ENCODE results near the gene PCGF1. TPM values are rescaled to one million over a fixed set of nuclear protein-coding genes. Genes with fewer than 3 reads are reported as not detected.

Gene PCGF1
- total and polyA plus RNA-seq, 2 of the 13 experiments (the other 11 are each of a cell fraction or from before 2014, with no cell fraction given) = 20.4 to 22.6 TPM

DNA sequence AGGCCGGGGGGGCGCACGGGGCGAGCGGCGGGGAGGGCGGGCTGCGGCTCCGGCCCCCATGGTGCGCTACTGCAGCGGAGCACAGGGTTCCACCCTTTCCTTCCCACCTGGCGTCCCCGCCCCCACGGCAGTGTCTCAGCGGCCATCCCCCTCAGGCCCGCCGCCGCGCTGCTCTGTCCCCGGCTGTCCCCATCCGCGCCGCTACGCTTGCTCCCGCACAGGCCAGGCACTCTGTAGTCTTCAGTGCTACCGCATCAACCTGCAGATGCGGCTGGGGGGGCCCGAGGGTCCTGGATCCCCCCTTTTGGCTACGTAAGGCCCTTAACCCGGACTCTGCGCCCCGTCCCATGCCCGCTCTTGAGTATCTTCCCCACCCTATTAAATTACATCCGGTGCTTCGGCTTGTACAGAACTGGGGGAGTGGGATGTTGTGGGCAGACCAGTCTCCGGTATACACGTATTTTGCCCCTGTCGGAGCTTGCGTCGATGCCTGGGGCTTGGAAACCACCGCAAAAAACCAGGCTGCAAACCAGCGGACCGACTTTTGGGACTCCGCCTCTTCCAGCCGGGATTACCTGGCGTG is 49.9 kb downstream of the PCGF1 start (continued):
- TF ChIP-seq, protein P1, sequence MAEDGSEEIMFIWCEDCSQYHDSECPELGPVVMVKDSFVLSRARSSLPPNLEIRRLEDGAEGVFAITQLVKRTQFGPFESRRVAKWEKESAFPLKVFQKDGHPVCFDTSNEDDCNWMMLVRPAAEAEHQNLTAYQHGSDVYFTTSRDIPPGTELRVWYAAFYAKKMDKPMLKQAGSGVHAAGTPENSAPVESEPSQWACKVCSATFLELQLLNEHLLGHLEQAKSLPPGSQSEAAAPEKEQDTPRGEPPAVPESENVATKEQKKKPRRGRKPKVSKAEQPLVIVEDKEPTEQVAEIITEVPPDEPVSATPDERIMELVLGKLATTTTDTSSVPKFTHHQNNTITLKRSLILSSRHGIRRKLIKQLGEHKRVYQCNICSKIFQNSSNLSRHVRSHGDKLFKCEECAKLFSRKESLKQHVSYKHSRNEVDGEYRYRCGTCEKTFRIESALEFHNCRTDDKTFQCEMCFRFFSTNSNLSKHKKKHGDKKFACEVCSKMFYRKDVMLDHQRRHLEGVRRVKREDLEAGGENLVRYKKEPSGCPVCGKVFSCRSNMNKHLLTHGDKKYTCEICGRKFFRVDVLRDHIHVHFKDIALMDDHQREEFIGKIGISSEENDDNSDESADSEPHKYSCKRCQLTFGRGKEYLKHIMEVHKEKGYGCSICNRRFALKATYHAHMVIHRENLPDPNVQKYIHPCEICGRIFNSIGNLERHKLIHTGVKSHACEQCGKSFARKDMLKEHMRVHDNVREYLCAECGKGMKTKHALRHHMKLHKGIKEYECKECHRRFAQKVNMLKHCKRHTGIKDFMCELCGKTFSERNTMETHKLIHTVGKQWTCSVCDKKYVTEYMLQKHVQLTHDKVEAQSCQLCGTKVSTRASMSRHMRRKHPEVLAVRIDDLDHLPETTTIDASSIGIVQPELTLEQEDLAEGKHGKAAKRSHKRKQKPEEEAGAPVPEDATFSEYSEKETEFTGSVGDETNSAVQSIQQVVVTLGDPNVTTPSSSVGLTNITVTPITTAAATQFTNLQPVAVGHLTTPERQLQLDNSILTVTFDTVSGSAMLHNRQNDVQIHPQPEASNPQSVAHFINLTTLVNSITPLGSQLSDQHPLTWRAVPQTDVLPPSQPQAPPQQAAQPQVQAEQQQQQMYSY (CRISPR knock-in tag; IDR thresholded peaks at IDR 0.05) = peak; percentile 63; the same call in 1 of the 2 replicates
- TF ChIP-seq HOXA3 (CRISPR knock-in tag; IDR thresholded peaks at IDR 0.05) (peak; percentile 77; the same call in 1 of the 2 replicates), SMAD3 (CRISPR knock-in tag; IDR thresholded peaks at IDR 0.05) (peak; percentile 29; the same call in 1 of the 2 replicates), ZIK1 (CRISPR knock-in tag; IDR thresholded peaks at IDR 0.05; ENCODE audit: borderline replicate concordance, low read depth) (0 out of 2 replicates have a peak, but pooled peaks have one; percentile 49), ZNF549 (CRISPR knock-in tag; IDR thresholded peaks at IDR 0.05) (no peak), PHB2 (IDR thresholded peaks at IDR 0.05; ENCODE audit: partially characterized antibody) (no peak), ZBTB7A (CRISPR knock-in tag; IDR thresholded peaks at IDR 0.05) (no peak), CBFB (CRISPR knock-in tag; IDR thresholded peaks at IDR 0.05) (peak; percentile 49), ZNF790 (CRISPR knock-in tag; IDR thresholded peaks at IDR 0.05; ENCODE audit: borderline replicate concordance) (peak; percentile 7; the same call in 1 of the 2 replicates), ZNF598 (CRISPR knock-in tag; IDR thresholded peaks at IDR 0.05; ENCODE audit: borderline replicate concordance) (no peak), GATAD2A (CRISPR knock-in tag; IDR thresholded peaks at IDR 0.05) (peak; percentile 33; the same call in 1 of the 2 replicates), ELF1 (CRISPR knock-in tag; IDR thresholded peaks at IDR 0.05) (no peak; the same call in 1 of the 2 replicates), MYC (CRISPR knock-in tag; IDR thresholded peaks at IDR 0.05; ENCODE audit: borderline replicate concordance) (peak; percentile 86), SOX5 (CRISPR knock-in tag; IDR thresholded peaks at IDR 0.05; ENCODE audit: borderline replicate concordance) (no peak; the same call in 1 of the 2 replicates), ZFP41 (CRISPR knock-in tag; IDR thresholded peaks at IDR 0.05; ENCODE audit: borderline replicate concordance) (peak; percentile 44; the same call in 1 of the 2 replicates), ZFP37 (CRISPR knock-in tag; IDR thresholded peaks at IDR 0.05; ENCODE audit: borderline replicate concordance) (no peak; the same call in 1 of the 2 replicates), NFKB2 (CRISPR knock-in tag; IDR thresholded peaks at IDR 0.05; ENCODE audit: borderline replicate concordance) (peak; percentile 87; the same call in 1 of the 2 replicates), ZNF205 (CRISPR knock-in tag; IDR thresholded peaks at IDR 0.05) (no peak), HIVEP1 (CRISPR knock-in tag; IDR thresholded peaks at IDR 0.05) (peak; percentile 87)
- TF ChIP-seq, protein P2, sequence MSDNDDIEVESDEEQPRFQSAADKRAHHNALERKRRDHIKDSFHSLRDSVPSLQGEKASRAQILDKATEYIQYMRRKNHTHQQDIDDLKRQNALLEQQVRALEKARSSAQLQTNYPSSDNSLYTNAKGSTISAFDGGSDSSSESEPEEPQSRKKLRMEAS (IDR thresholded peaks at IDR 0.05) = peak; percentile 51; the same call in 1 of the 2 replicates
- TF ChIP-seq, protein P3, sequence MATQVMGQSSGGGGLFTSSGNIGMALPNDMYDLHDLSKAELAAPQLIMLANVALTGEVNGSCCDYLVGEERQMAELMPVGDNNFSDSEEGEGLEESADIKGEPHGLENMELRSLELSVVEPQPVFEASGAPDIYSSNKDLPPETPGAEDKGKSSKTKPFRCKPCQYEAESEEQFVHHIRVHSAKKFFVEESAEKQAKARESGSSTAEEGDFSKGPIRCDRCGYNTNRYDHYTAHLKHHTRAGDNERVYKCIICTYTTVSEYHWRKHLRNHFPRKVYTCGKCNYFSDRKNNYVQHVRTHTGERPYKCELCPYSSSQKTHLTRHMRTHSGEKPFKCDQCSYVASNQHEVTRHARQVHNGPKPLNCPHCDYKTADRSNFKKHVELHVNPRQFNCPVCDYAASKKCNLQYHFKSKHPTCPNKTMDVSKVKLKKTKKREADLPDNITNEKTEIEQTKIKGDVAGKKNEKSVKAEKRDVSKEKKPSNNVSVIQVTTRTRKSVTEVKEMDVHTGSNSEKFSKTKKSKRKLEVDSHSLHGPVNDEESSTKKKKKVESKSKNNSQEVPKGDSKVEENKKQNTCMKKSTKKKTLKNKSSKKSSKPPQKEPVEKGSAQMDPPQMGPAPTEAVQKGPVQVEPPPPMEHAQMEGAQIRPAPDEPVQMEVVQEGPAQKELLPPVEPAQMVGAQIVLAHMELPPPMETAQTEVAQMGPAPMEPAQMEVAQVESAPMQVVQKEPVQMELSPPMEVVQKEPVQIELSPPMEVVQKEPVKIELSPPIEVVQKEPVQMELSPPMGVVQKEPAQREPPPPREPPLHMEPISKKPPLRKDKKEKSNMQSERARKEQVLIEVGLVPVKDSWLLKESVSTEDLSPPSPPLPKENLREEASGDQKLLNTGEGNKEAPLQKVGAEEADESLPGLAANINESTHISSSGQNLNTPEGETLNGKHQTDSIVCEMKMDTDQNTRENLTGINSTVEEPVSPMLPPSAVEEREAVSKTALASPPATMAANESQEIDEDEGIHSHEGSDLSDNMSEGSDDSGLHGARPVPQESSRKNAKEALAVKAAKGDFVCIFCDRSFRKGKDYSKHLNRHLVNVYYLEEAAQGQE (IDR thresholded peaks at IDR 0.05; ENCODE audit: borderline replicate concordance in 1 of 2, low read depth in 1 of 2, low read length in 2 of 2) = no peak
- TF ChIP-seq, protein P4, sequence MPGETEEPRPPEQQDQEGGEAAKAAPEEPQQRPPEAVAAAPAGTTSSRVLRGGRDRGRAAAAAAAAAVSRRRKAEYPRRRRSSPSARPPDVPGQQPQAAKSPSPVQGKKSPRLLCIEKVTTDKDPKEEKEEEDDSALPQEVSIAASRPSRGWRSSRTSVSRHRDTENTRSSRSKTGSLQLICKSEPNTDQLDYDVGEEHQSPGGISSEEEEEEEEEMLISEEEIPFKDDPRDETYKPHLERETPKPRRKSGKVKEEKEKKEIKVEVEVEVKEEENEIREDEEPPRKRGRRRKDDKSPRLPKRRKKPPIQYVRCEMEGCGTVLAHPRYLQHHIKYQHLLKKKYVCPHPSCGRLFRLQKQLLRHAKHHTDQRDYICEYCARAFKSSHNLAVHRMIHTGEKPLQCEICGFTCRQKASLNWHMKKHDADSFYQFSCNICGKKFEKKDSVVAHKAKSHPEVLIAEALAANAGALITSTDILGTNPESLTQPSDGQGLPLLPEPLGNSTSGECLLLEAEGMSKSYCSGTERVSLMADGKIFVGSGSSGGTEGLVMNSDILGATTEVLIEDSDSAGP (CRISPR knock-in tag; IDR thresholded peaks at IDR 0.05; ENCODE audit: borderline replicate concordance) = peak; percentile 82; the same call in 1 of the 2 replicates
